ENCODE results near the gene SLC38A1. TPM values are rescaled to one million over a fixed set of nuclear protein-coding genes. Genes with fewer than 3 reads are reported as not detected.

SLC38A1 gene
- total RNA-seq, 1 donor from 2014 or later = 58.5 TPM

GRCh38 chr12:46214668-46215436, 54.0 kb downstream of the SLC38A1 start:
- no peaks in the 10 kb centered on the region for H3K27me3 ChIP-seq
- TF ChIP-seq CTCF (IDR thresholded peaks at IDR 0.05) = no peak
- intact Hi-C loops (cut with DNase I) = no loop called here
- ATAC-seq (peak; percentile 59), DNase-seq (no peak)
- peaks cover 3% of the 10 kb centered on the region for H3K4me1 ChIP-seq
- H3K4me3 ChIP-seq = no peak overlapping the region
- no peaks in the 10 kb centered on the region for H3K9me3 ChIP-seq
- H3K36me3 ChIP-seq = no peaks in the 10 kb centered on the region
- H3K27ac ChIP-seq = no peak overlapping the region

- intact Hi-C loops (cut with DNase I) = no loop called here
- DNase-seq (no peak), ATAC-seq (no peak)
- no peaks in the 10 kb centered on the region for H3K9me3 ChIP-seq
- no peak for TF ChIP-seq CTCF (IDR thresholded peaks at IDR 0.05)
- H3K27ac ChIP-seq = no peak overlapping the region
- no peak overlapping the region for H3K4me3 ChIP-seq
- peaks cover 13% of the 10 kb centered on the region for H3K4me1 ChIP-seq
- H3K36me3 ChIP-seq = no peaks in the 10 kb centered on the region
- no peaks in the 10 kb centered on the region for H3K27me3 ChIP-seq
Observed at GRCh38 chr12:46212108-46212982, 56.5 kb downstream of the SLC38A1 start.

DNA sequence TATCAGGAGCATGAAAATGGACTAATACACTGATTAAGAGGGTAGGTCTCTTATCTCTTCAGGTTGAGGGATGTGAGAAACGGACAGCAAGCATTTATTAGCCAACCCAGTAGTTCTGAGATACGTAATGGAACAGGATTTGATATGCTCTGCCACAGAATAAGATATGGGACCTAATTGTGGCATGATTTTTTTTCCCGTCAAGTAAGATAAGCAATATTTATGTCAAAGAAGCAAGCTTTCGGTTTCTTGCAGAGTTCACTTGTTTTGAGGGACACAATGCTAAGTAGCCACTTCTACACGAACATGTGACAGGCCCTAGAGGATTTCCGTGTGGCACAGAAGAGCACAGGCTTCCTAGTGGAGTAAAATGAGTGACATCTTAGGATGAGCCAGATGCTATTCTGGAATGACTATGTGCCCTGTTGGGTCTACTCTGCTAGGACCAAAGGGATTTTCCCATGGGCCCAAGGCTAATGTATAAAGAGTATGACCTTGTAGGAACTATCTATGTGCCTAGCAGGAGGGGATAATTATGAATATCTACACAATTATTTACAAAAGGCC, 57.9 kb downstream of the SLC38A1 start:
- H3K4me3 ChIP-seq = no peak overlapping the region

DNA sequence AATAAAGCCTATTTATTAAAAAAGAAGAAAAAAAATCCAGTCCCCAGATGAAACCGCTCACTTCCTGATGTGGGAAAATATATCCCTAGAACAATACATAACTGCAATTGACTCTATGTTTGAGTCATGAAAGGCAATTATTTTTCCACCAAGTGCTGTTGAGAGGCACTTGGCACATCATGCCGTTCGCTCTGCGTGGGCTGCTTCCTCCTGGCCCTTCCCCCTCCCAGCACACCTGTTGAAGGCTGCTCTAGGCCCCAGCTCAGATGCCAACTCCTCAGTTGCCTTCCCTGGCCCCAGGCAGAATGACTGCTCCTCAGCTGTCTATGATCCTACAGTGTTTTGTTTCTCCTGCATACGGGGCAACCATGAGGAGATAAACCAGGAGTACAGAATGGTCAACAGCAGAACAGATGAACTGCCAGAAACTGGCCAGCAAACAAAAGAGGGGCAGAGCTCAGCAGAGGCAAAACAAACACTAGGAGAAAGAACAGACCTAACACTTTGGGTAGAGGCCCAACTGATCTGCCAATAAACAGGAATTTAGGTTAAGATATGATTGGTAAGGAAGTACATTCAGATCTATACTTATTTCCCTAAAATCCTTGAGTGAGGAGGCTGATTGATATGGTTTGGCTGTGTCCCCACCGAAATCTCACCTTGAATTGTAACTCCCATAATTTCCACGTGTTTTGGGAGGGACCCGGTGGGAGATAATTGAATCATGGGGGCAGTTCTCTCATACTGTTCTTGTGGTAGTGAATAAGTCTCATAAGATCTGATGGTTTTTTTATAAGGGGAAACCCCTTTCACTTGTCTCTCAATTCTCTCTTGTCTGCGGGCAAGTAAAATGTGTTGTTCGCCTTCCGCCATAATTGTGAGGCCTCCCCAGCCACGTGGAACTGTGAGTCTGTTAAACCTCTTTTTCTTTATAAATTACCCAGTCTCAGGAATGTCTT, 58.6 kb downstream of the SLC38A1 start:
- no peaks in the 10 kb centered on the region for H3K27me3 ChIP-seq
- peak overlapping the region; percentile 39 for H3K27ac ChIP-seq
- intact Hi-C loops (cut with DNase I) = no loop called here
- H3K4me1 ChIP-seq = peaks cover 13% of the 10 kb centered on the region
- H3K9me3 ChIP-seq = no peaks in the 10 kb centered on the region
- H3K36me3 ChIP-seq = peaks cover under 1% of the 10 kb centered on the region
- TF ChIP-seq CTCF (IDR thresholded peaks at IDR 0.05) = no peak
- peak; percentile 84 for DNase-seq
- peak; percentile 94 for ATAC-seq
- H3K4me3 ChIP-seq = no peak overlapping the region

More for the DNA sequence above, 57.9 kb downstream of the SLC38A1 start:
- DNase-seq (no peak), ATAC-seq (peak; percentile 17)
- no peaks in the 10 kb centered on the region for H3K27me3 ChIP-seq
- peak overlapping the region; percentile 39 for H3K27ac ChIP-seq
- H3K4me1 ChIP-seq = peaks cover 13% of the 10 kb centered on the region
- no peak for TF ChIP-seq CTCF (IDR thresholded peaks at IDR 0.05)
- intact Hi-C loops (cut with DNase I) = no loop called here
- no peaks in the 10 kb centered on the region for H3K9me3 ChIP-seq
- H3K36me3 ChIP-seq = no peaks in the 10 kb centered on the region

DNA sequence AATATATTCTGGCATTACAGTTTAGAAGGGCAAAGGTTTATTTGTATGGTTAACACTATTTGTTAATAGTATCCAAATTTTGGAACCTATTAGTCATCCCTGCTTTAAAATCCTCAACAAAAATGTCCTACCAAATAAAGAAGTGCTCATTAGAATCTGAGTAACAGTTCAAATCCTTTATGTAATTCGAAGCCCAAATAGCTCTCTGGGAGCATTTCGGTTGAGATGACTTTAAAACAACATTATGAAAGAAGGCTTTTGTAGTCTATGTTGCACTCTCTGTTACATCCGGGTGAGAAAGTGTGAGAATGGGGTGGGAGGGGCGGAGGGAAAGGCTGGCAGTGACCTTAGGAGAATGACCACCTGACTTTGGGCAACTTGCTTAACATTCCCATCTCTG, 59.7 kb downstream of the SLC38A1 start:
- Histone ChIP-seq H3K9me3 (no peaks in the 10 kb centered on the region), H3K4me3 (no peak overlapping the region), H3K27ac (no peak overlapping the region), H3K27me3 (no peaks in the 10 kb centered on the region), H3K4me1 (peaks cover 13% of the 10 kb centered on the region), H3K36me3 (peaks cover 11% of the 10 kb centered on the region)
- DNase-seq (no peak), ATAC-seq (no peak)
- no peak for TF ChIP-seq CTCF (IDR thresholded peaks at IDR 0.05)
- intact Hi-C loops (cut with DNase I) = no loop called here
